ENCODE data around the gene C19orf44.
"Not testable (repeated sequence)": the region's sequence is repeated elsewhere in the genome, so short reads cannot be mapped to it uniquely, and the experiment has no call there.

The C19orf44 gene

DNA sequence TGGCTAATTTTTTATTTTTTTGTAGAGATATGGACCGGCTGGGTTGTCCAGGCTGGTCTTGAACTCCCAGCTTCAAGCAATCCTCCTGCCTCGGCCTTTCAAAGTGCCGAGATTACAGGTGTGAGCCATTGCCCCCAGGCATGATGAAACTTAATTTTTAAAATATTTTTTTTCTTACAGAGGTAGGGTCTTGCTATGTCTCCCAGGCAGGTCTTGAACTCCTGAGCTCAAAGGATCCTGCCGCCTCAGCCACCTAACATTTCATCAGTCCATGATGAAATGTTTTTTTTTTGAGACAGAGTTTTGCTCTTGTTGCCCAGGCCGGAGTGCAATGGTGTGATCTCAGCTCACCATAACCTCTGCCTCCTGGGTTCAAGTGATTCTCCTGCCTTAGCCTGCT is 12.4 kb downstream of the C19orf44 start:
- in situ Hi-C loops (cut with MboI; ENCODE audit: low pct_unique_long_range_greater_than_20kb, low sequenced_read_pairs, unreplicated experiment): no loop called here
- no peak for DNase-seq (ENCODE audit: low spot score)
- TF ChIP-seq, protein P1, sequence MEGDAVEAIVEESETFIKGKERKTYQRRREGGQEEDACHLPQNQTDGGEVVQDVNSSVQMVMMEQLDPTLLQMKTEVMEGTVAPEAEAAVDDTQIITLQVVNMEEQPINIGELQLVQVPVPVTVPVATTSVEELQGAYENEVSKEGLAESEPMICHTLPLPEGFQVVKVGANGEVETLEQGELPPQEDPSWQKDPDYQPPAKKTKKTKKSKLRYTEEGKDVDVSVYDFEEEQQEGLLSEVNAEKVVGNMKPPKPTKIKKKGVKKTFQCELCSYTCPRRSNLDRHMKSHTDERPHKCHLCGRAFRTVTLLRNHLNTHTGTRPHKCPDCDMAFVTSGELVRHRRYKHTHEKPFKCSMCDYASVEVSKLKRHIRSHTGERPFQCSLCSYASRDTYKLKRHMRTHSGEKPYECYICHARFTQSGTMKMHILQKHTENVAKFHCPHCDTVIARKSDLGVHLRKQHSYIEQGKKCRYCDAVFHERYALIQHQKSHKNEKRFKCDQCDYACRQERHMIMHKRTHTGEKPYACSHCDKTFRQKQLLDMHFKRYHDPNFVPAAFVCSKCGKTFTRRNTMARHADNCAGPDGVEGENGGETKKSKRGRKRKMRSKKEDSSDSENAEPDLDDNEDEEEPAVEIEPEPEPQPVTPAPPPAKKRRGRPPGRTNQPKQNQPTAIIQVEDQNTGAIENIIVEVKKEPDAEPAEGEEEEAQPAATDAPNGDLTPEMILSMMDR (IDR thresholded peaks at IDR 0.05; ENCODE audit: extremely low read depth, insufficient read depth, missing control alignments): no peak

DNA sequence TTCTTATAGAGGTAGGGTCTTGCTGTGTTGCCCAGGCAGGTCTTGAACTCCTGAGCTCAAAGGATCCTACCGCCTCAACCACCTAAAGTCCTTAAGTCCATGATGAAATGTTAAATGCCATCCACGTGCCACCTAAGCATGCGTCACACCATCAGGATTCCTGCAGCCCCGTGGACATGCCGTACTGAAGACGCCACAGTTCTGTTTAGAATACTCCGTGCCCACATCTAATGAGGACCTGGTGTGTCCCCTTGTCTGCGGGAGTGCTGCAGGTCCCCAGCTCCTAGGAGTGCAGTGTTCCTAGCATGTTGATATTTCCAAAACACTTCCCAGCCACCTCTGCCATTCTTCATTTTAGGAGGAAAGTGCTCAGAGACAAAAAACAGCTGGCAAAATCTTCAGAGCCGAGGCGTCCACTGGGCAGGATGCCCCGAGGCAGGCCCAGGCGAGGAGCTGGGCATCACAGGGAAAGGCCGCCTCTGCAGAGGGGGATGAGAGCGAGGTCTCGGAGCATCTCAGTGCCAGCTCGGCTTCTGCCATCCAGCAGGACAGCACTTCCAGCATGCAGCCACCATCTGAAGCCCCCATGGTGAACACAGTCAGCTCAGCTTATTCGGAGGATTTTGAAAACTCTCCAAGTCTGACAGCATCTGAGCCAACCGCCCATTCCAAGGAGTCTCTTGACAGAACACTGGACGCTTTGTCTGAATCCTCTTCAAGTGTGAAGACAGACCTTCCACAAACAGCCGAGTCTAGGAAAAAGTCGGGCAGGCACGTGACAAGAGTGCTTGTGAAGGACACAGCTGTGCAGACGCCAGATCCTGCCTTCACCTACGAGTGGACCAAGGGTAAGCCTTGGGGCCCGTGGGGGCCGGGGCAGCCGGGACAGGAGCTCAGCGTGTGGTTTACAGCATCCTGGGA is 13.2 kb downstream of the C19orf44 start:
- DNase-seq (ENCODE audit: low spot score): no peak
- TF ChIP-seq, protein P1 (IDR thresholded peaks at IDR 0.05; ENCODE audit: extremely low read depth, insufficient read depth, missing control alignments): no peak
- in situ Hi-C loops (cut with MboI; ENCODE audit: low pct_unique_long_range_greater_than_20kb, low sequenced_read_pairs, unreplicated experiment): no loop called here

DNA sequence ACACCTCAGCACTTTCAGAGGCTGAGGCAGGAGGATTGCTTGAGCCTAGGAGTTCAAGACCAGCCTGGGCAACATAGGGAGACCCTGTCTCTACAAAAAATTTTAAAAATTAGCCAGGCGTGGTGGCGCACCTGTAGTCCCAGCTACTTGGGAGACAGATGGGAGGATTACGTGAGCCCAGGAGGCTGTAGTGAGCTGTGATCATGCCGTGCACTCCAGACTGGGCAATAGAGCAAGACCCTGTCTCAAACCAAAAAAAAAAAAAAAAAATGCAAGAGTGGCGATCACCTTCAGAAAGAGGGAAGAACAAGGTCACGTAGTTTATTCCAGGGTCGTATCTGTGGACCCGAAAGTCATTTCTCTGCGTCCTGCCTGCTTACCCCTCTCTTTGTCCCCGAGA is 16.4 kb downstream of the C19orf44 start:
- DNase-seq (ENCODE audit: low spot score); in situ Hi-C loops (cut with MboI; ENCODE audit: low pct_unique_long_range_greater_than_20kb, low sequenced_read_pairs, unreplicated experiment): not testable (repeated sequence)

DNA sequence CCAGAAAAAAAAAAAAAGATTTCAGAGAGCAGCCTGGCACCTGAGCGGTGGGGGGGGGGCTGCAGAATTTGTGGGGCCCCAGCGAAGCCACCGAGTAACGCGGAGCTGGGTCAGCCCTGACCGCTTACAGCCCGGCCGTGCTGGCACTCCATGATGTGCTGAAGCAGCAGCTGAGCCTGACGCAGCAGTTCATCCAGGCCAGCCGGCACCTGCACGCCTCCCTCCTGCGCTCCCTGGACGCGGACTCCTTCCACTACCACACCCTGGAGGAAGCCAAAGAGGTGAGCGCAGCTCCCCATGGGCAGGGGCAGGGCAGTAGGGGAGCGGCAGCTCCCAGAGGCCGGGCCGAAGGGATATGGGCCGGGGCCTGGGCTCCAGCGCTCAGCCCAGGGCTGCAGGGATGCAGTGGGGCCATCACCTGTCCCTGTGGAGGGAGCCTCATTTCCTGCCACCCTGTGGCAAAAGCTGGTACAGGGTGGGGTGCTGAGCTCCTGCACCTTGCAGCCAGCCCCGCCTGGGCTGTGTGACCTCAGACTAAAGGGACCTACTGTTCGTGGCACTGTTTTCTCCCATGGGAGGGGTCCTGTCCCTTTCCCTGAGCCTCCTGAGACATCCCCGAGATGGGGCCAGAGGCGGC is 18.3 kb downstream of the C19orf44 start:
- DNase-seq (ENCODE audit: low spot score): no peak
- in situ Hi-C loops (cut with MboI; ENCODE audit: low pct_unique_long_range_greater_than_20kb, low sequenced_read_pairs, unreplicated experiment): no loop called here
- TF ChIP-seq, protein P1 (IDR thresholded peaks at IDR 0.05; ENCODE audit: extremely low read depth, insufficient read depth, missing control alignments): no peak

DNA sequence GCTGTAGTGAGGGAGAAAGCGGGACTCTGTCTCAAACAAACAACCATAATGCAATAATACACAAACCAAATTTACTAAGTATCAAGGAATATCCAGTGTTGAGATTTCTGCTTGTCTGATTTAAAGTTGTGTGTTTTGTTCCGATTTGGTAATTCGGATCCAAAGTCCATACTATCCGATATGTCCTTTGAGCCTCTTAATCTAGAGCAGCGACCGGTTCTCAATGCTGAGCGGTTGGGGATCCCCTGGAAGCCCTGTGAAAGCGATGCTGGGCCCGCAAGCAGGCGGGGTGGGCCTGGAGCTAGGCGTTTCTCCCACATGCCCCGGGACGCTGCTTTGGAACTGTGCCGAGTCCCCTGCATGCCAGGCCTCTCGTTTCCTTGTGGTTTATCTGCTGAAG is 20.2 kb downstream of the C19orf44 start:
- peak; percentile 14 for DNase-seq (ENCODE audit: low spot score)
- TF ChIP-seq, protein P1 (IDR thresholded peaks at IDR 0.05; ENCODE audit: extremely low read depth, insufficient read depth, missing control alignments): no peak
- in situ Hi-C loops (cut with MboI; ENCODE audit: low pct_unique_long_range_greater_than_20kb, low sequenced_read_pairs, unreplicated experiment): no loop called here

DNA sequence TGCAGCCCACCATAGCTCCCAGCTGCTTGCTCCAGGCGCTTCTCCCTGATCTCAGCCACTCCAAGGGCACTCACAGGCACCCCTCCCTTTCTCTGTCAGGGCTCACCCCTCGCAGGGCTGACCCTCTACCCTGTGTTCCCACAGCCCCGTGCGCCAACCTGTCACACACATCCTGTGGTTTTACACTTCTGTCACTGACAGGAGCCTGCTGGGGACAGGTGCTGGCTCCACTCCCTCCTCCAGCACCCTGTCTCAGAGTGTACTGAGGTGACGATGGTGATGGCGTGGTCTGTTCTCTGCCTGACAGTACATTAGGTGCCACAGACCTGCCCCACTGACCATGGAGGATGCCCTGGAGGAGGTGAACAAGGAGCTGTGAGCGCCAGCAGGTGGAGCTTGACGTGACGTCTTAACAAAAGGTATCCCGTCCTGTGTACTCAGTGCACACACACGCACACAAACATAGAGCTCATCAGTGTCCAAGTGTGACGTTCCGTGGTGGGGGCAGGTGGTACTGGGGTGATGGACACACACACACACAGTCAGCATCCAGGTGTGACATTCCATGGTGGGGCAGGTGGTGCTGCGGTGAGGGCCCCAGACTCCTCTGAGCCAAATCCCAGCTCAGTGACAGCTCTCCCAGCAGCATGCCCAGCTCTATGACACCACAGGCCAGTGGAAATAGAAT is 20.9 kb downstream of the C19orf44 start:
- DNase-seq (ENCODE audit: low spot score): peak; percentile 21
- TF ChIP-seq, protein P1 (IDR thresholded peaks at IDR 0.05; ENCODE audit: extremely low read depth, insufficient read depth, missing control alignments): no peak
- in situ Hi-C loops (cut with MboI; ENCODE audit: low pct_unique_long_range_greater_than_20kb, low sequenced_read_pairs, unreplicated experiment): no loop called here

Measured in GM13977 (cell line).